Stimulated activated CD8-positive, alpha-beta memory T cell treated with anti-CD3 and anti-CD28 coated beads, Interleukin-7, amount 100 ng/mL, for 1 hour (primary cell): ENCODE data around the gene OLFM4.
"Not testable (repeated sequence)": the region's sequence is repeated elsewhere in the genome, so short reads cannot be mapped to it uniquely, and the experiment has no call there.

Experiments
- DNase-seq, 2 donors: peaks; one replicate each; pipeline ENCODE4 v3.0.0-alpha.2; 2020; ENCODE audit warnings: low read depth in 2 of 2

Gene OLFM4, protein sequence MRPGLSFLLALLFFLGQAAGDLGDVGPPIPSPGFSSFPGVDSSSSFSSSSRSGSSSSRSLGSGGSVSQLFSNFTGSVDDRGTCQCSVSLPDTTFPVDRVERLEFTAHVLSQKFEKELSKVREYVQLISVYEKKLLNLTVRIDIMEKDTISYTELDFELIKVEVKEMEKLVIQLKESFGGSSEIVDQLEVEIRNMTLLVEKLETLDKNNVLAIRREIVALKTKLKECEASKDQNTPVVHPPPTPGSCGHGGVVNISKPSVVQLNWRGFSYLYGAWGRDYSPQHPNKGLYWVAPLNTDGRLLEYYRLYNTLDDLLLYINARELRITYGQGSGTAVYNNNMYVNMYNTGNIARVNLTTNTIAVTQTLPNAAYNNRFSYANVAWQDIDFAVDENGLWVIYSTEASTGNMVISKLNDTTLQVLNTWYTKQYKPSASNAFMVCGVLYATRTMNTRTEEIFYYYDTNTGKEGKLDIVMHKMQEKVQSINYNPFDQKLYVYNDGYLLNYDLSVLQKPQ

DNA sequence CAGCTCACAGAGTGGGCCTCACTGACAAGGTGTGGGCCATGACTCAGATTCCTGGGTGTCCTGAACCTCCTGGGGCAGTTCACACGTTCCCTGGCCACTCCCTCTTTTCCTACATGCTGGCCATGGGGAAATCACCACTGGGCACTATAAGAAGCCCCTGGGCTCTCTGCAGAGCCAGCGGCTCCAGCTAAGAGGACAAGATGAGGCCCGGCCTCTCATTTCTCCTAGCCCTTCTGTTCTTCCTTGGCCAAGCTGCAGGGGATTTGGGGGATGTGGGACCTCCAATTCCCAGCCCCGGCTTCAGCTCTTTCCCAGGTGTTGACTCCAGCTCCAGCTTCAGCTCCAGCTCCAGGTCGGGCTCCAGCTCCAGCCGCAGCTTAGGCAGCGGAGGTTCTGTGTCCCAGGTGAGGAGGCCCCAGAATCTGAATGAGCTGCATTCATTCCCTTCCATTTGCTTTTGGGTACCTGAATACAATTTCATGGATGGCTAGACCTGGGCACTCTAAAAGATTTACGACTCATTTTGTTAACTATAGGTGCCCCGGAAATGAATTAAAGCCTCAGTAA lies at the start of gene OLFM4:
Gene OLFM4 (plus strand): TSS at position 177 of the 567 bp plus-strand sequence. CDS start 24 bp downstream, at position 201.
- no peak for DNase-seq

DNA sequence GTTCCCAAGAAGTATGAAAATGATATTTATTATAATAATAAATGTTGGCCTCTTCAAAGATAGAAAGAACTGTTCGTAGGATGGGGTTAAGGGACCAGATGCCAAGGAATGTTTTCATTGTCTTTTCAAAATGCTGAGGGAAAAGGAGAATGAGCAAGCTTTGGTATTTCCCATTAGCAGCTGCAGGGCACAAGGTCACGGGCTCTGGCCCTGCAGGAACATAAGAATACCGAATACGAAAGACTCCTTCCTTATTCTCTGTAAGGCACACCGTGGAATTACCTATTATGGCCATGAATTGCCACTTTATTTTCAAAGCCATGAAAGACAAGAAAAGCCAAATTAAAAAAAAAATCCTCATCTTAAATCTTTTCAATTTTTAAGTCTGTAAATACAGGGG lies 49.6 kb upstream of the OLFM4 start:
- no peak for DNase-seq

DNA sequence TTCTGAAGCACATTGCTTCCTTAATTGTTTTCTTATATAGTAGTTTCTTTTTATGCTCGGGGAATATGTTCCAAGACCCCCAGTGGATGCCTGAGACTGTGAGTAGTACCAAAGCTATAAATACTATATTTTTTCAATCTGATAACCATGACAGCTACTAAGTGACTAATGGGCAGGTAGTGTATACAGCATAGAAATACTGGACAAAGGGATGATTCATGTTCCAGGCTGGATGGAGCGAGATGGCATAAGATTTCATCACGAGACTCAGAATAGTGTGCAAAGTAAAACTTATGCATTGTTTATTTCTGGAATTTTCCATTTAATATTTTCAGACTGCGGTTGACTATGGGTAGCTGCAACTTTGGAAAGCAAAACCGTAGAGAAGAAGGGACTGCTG lies 47.9 kb upstream of the OLFM4 start:
- no peak for DNase-seq

DNA sequence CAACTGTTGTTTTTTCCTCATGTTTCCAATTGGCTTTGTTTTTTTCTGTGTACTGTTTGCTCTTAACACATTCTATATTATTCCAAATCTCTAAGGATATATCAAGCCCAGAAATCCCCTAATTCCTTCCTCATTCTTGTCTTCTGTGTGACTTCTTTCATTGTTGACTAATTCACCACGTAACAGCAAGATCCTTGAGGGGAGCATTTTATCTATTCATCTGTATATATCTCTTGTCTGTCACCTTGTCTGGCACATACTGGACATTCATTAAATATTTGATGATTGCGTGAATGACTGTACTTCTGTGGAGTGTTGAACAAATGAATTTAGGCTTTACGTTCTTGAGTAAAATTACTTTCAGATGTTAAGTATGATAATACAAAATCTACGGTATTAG lies 44.8 kb upstream of the OLFM4 start:
- no peak for DNase-seq

GRCh38 chr13:52984881-52985363 lies 43.7 kb upstream of the OLFM4 start:
- DNase-seq = no peak

DNA sequence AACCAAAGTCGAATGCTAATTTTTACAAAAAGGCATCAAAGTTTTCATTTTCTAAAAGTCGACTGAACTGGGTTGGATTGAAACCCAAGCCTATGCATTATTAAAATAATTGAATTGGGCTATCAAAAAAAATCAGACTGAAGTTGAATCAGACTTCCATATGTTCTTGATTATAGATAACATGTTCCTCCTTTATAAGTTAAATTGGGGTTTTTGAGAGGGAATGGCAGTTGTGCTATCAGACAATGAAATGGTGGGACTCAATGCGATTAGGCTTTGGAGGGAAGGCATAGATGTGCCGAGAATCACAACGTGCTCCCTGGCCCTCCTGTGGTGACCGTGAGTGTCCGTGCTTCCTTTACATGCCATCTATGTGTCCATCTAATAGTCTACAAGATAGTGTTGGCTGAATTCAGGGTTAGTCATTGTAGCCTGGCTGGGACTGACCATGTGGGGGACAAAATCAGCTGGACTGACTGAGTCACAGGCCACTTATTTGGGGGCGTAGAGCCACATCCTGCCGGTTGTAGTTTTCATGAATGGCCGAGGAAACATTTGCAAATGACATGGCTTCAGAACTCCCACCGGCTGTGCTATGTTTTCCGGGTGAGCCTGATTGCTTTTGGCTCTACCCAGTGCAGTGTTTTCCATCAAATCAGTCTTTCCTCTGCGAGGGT lies 37.1 kb upstream of the OLFM4 start:
- DNase-seq = no peak

DNA sequence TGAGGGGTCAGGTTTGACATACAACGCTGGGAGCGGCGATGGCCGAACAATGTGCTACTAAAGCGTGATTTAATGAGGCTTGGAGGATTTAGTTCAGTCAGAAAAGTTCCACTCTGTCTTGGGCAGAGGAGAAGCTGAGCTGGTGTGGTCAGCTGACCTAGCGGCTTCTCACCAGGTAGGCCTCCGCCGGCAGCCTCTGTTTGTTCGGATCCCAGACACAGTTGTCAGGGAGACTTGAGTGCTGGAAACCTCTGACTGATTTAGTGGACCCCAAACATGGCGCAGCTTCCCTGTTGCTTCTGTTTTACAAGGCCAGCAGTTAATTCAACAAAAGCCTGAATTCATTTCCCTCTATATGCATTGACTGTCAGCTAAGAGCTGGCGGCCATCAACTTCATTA lies 36.5 kb upstream of the OLFM4 start:
- no peak for DNase-seq

DNA sequence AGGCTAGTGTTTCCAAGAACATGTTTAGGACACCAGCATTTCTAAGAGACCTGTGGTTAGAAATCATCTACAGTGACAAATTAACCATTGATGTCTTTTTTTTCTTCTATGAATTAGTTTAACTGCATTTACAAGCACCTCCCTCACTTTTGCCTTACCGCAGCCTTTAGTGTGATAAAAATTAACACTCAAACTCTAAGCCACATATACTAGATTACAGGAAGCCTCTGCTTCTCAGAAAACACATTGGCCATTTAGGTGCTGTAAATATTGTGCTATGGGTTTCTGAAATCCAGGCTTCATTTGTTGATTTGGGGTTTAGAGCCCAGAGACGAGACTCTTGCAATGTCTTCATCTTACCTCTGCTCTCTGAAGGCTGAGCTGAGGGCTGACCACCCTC lies 34.6 kb upstream of the OLFM4 start:
- no peak for DNase-seq

GRCh38 chr13:52994865-52995264 lies 33.7 kb upstream of the OLFM4 start:
- no peak for DNase-seq

- DNase-seq = no peak
These were observed 32.7 kb upstream of the OLFM4 start for GRCh38 chr13:52995946-52996345.

GRCh38 chr13:52997951-52998876 lies 30.4 kb upstream of the OLFM4 start:
- no peak for DNase-seq

GRCh38 chr13:52999093-52999696 lies 29.4 kb upstream of the OLFM4 start:
- DNase-seq = no peak

- DNase-seq = no peak
These were observed 27.0 kb upstream of the OLFM4 start for GRCh38 chr13:53001444-53002225.

DNA sequence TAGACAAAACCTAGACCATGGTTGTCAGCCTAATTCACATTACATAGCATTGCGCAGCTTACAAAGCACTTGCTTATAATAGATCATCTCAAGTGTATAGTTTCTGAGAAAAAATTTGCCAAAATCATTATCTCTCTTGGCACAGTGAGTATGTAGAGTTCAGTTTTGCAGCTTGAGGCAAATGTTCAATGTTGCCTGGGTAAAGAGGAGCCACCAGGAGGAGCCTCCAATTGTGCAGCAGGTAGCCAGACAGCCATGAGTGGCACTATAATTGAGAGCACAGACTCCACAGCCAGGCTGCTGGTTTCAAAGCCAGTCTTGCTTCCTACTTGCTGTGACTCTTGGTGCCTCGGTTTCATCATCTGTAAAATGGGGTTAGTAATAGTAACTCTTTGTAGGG lies 24.0 kb upstream of the OLFM4 start:
- DNase-seq = no peak

DNA sequence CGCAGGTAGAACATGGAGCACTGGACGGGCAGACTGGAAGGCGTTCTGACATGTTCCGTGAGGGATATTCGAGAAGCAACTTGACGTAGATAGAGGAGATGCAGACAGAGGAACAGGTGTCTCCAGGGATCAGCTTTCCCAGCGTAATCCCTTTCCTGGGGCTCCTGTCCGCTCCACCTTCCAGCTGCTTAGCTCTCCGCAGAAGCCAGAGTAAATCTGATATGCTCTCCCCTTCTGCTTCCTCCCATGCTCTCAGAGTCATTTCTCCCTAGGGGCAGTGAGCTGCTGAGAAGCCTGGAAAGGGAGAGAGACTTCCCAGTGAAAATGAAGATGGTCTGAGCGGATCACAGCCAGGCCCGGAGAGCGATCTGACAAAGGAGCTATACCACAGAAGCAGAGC lies 23.0 kb upstream of the OLFM4 start:
- DNase-seq = no peak

GRCh38 chr13:53007872-53008271 lies 20.7 kb upstream of the OLFM4 start:
- DNase-seq = no peak

DNA sequence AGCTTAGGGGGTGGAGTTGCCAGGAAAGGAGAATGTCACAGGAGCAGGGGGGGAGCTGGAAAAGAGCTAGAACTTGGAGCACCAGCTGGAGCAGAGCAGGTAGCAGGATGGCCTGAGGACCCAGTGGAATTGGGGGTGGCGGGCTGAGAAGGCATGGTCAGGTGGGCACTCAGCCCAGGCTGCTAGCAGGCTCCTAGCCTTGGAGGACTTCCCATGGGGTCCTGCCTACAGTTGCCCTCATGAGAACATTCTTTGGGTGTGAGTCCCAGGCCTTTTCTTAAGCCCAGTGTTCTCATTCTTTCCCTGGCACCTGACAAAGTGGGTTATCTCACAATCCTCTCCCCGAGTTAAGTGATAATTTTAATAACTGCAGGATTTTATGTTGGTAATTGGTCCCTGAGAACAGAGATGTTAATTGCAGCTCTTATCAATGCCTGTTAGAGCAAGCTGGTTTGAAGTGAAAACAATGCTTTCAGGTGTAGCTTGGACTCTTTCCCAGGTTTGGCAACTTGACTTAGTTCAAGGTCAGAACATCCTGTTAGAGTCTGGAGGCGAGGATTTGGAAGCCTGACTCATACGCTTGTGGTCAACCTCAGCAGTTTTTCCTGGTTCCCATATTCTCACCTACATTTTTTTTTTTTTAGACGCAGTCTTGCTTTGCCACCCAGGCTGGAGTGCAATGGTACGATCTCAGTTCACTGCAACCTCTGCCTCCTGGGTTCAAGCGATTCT lies 18.1 kb upstream of the OLFM4 start:
- no peak for DNase-seq

DNA sequence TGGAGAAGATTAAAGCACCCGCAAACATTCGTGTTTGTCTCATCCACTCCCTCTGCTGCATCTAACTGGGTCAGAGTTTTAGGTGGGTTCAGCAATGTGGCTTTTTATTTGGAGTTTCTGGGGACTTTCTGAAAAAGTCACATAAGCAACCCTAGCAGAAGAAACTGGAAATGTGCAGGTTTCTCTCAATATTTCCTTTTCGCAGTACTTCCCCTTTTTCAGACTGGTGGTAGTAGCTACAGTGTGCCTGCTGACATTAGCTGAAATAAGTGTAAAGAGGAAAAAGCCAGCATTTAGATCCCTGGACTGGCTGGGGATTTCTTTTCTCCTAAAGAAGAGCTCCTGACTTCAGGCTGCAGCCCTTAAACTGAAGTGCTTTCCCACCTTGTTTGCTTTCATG lies 15.9 kb upstream of the OLFM4 start:
- no peak for DNase-seq

DNA sequence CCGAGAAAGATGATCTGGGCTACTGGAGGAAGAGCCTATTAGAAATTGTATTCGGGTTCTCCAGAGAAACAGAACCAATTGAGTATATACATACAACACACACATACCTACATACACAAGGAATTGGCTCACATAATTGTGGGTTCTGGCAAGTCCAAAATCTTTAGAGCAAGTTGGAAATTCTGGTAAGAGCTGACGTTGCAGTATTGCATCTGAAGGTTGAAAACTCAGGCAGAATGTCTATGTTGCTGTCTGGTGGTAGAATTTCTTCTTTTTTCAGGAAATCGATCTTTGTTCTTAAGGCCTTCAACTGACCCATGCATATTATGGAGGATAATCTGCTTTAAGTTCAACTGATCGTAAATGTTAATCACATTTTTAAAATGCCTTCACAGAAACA lies 15.5 kb upstream of the OLFM4 start:
- no peak for DNase-seq

- DNase-seq = not testable (repeated sequence)
These were observed 14.6 kb upstream of the OLFM4 start for GRCh38 chr13:53014018-53014417.
